Upper lobe of right lung (tissue), 1 donor: ENCODE measurements around the gene ZNF343. TPM values are rescaled to one million over a fixed set of nuclear protein-coding genes. Genes with fewer than 3 reads are reported as not detected.
"Not testable (repeated sequence)": the region's sequence is repeated elsewhere in the genome, so short reads cannot be mapped to it uniquely, and the experiment has no call there.

Experiments
- ATAC-seq: fragments of 200-7000 bp; cut with Tn5 transposase; one replicate; pipeline ENCODE4 v1.9.1; 2020; ENCODE audit warnings: mild to moderate bottlenecking, moderate library complexity
- DNase-seq: peaks from one replicate; pipeline ENCODE4 v3.0.0-alpha.2; 2020
- H3K27ac ChIP-seq: fragments of 200-600 bp; one replicate; pipeline ENCODE4 v1.8.0; 2022
- H3K27me3 ChIP-seq: fragments of 200-600 bp; one replicate; pipeline ENCODE4 v1.8.0; 2022; ENCODE audit warnings: mild to moderate bottlenecking
- H3K36me3 ChIP-seq: fragments of 200-600 bp; one replicate; pipeline ENCODE4 v1.8.0; 2022
- H3K4me1 ChIP-seq: fragments of 200-600 bp; one replicate; pipeline ENCODE4 v1.8.0; 2022
- H3K4me3 ChIP-seq: fragments of 200-600 bp; one replicate; pipeline ENCODE4 v1.8.0; 2022; ENCODE audit warnings: mild to moderate bottlenecking
- H3K9me3 ChIP-seq: fragments of 200-600 bp; one replicate; pipeline ENCODE4 v1.8.0; 2022
- intact Hi-C: fragments of 100-400 bp; cut with DNase I; formaldehyde crosslinking; loops from one replicate; pipeline ENCODE4 v1.11.0; 2022
- total RNA-seq: library from RNA; stranded (reverse); fragmentation: NEBNext Ultra II Directional; extraction: Animal tissue kit (Norgen Biotek cat#: 25700); gene quantifications from one replicate; pipeline ENCODE4 v1.2.1, GENCODE V29; 2021
- TF ChIP-seq, protein P1 (sequence below): fragments of 200-600 bp; IDR thresholded peaks from one replicate; pipeline ENCODE4 v1.8.0; 2022; ENCODE audit warnings: antibody characterized with exemption
- donor health status: DM: no; HTN: yes; CAD: no; lungs with severe emphysema.

The ZNF343 gene
- total RNA-seq, 1 donor from 2014 or later: 8.3 TPM

- intact Hi-C loops: no loop called here
- H3K27ac ChIP-seq: peak overlapping the region; percentile 88
- ATAC-seq (peak; percentile 93), DNase-seq (peak; percentile 94)
- no peaks in the 10 kb centered on the region for H3K27me3 ChIP-seq
- H3K9me3 ChIP-seq: no peaks in the 10 kb centered on the region
- H3K4me1 ChIP-seq: peaks cover 2% of the 10 kb centered on the region
- TF ChIP-seq, protein P1, sequence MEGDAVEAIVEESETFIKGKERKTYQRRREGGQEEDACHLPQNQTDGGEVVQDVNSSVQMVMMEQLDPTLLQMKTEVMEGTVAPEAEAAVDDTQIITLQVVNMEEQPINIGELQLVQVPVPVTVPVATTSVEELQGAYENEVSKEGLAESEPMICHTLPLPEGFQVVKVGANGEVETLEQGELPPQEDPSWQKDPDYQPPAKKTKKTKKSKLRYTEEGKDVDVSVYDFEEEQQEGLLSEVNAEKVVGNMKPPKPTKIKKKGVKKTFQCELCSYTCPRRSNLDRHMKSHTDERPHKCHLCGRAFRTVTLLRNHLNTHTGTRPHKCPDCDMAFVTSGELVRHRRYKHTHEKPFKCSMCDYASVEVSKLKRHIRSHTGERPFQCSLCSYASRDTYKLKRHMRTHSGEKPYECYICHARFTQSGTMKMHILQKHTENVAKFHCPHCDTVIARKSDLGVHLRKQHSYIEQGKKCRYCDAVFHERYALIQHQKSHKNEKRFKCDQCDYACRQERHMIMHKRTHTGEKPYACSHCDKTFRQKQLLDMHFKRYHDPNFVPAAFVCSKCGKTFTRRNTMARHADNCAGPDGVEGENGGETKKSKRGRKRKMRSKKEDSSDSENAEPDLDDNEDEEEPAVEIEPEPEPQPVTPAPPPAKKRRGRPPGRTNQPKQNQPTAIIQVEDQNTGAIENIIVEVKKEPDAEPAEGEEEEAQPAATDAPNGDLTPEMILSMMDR: peak; percentile 97
- no peaks in the 10 kb centered on the region for H3K36me3 ChIP-seq
- H3K4me3 ChIP-seq: peak overlapping the region; percentile 67
Measured at GRCh38 chr20:2523919-2524708, 15.4 kb upstream of the ZNF343 start.

DNA sequence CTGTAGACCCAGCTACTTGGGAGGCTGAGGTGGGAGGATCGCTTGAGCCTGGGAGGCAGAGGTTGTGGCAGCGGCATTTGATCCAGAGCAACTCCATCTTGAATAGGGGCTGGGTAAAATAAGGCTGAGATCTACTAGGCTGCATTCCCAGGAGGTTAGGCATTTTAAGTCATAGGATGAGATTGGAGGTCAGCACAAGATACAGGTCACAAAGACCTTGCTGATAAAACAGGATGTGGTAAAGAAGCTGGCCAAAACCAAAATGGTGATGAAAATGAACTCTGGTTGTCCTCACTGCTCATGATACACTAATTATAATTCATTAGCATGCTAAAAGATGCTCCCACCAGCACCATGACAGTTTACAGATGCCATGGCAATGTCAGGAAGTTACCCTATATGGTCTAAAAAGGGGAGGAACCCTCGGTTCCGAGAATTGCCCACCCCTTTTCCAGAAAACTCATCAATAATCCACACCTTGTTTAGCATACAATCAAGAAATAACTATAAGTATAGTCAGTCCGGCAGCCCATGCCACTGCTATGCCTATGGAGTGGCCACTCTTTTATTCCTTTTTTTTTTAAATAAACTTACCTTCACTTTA is 14.2 kb upstream of the ZNF343 start:
- H3K9me3 ChIP-seq, DNase-seq, H3K4me1 ChIP-seq, H3K36me3 ChIP-seq, intact Hi-C loops, H3K4me3 ChIP-seq, ATAC-seq, H3K27ac ChIP-seq, H3K27me3 ChIP-seq: not testable (repeated sequence)

DNA sequence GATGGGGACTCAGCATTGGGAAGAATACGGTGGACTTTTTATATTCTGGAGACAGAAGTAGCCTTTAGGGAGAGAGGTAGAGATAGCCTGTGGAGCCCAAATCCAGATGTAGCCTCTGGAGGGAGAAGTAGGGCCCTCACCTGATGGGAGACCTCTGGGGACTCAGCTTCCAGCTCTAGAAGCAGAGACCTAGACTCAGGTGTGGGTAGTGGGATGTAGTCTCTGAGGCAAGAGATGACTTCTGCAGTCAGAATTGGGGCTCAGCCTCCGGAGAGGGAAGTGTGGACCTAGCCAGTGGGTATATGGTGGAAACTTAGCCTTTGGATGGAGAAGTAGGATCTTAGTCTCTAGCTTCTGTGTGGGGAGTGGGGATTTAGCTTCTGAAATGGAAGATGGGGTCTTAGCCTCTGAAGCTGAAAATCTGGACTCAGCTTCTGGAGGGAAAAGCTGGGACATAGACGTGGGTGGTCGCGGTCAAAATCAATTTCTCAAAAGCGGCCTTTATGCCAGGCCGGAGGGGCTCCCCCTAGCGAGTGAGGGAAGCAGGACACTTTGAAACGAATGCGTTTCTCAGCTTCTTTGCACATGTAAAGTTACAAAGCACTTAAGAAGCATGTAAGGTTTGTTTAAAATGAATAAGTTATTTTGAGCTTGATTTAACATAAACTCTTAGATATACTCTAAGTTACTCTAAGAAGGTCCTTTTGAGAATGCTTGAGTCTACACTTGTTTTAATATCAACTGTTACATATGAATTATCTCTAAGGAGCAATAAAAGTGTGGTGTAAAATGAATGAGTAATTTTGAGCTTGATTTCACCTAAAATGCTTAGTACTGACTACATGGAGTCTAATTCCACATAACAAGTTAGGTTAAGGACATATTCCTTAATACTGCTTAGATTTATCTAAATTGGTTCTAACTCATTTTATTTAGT is 12.9 kb upstream of the ZNF343 start:
- Histone ChIP-seq H3K9me3 (no peaks in the 10 kb centered on the region), H3K4me1 (peaks cover 2% of the 10 kb centered on the region), H3K36me3 (no peaks in the 10 kb centered on the region), H3K4me3 (no peak overlapping the region), H3K27ac (no peak overlapping the region), H3K27me3 (no peaks in the 10 kb centered on the region)
- TF ChIP-seq, protein P1: peak; percentile 89
- intact Hi-C loops: no loop called here
- no peak for DNase-seq
- ATAC-seq: no peak

GRCh38 chr20:2520617-2521016 is 11.9 kb upstream of the ZNF343 start:
- no peak for DNase-seq
- Histone ChIP-seq H3K4me1 (peaks cover 2% of the 10 kb centered on the region), H3K9me3 (no peaks in the 10 kb centered on the region), H3K27me3 (no peaks in the 10 kb centered on the region), H3K4me3 (no peak overlapping the region), H3K36me3 (no peaks in the 10 kb centered on the region), H3K27ac (no peak overlapping the region)
- TF ChIP-seq, protein P1: no peak
- intact Hi-C loops: no loop called here
- no peak for ATAC-seq

DNA sequence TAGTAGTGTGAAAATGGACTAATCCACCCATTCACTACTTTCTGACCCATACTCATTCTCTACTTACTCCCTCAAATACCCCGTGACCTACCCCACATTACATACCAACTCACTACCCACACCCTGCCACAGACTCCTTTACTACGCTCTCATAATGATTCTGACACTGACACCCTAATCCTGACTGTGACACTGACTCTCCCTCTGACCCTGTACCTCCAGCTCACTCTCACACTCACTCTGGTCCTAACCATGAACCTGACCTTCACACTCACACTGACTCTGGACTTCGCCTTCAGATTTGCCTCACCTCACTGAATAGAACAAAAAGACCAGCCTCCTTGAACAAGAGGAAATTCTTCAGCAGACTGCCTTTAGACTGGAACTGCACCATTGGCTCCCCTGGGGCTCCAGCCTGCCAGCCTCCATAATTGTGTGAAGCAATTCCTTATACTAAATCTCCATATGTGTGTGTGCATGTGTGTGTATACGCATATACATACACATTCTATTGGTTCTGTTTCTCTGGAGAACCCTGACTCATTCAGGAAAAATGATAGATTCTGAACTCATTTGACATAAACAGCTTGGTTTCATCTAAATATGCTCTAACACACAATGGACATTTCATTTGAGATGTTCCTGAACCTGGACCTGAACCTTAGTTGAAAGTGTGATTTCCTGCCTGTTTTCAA is 10.5 kb upstream of the ZNF343 start:
- intact Hi-C loops: loop anchor here (10.0 kb wide), 1 partner anchor 126 kb away; no protein-coding TSS in a partner anchor
- DNase-seq (no peak), ATAC-seq (no peak)
- no peaks in the 10 kb centered on the region for H3K27me3 ChIP-seq
- H3K36me3 ChIP-seq: no peaks in the 10 kb centered on the region
- TF ChIP-seq, protein P1: no peak
- no peaks in the 10 kb centered on the region for H3K9me3 ChIP-seq
- no peak overlapping the region for H3K4me3 ChIP-seq
- H3K27ac ChIP-seq: no peak overlapping the region
- peaks cover 2% of the 10 kb centered on the region for H3K4me1 ChIP-seq
